CMK (cell line): ENCODE data around the gene KIT.

Source experiments
- DNase-seq: peaks from one replicate; pipeline ENCODE4 v3.0.0-alpha.2; 2010; ENCODE audit warnings: low read depth

The KIT gene

DNA sequence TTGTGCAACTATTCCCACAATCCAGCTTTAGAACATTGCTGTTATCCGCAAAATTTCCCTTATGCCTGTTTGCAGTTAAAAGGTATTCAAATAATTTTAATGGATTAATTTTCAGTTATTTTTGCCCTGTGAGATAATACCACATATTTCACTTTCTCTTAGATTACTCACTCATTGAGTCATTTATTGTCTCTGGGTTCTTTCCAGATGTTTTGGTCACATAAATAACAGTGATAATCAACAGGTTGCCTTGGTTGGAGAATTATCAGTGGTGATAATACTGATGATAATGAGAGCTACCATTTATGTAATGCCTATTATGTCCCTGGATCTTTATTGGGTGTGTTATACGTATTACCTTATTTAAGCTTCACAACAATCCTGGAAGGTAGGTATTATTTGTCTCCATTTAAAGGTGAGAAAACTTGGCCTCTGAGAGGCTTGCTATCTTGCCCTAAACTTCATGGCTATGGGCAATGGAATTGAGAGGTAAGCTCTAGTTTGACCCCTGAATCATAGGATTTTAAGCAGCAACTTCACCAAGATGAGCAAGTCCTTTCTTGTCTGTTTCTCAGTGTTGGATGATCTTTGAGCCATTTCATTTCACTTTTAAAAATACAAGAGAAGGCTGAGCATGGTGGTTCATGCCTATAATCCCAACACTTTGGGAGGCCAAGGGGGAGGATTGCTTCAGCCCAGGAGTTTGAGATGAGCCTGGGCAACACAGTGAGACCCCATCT is 87.4 kb downstream of the KIT start:
- no peak for DNase-seq

GRCh38 chr4:54746218-54746617 is 88.5 kb downstream of the KIT start:
- no peak for DNase-seq

- DNase-seq = no peak
These were observed 92.6 kb downstream of the KIT start for GRCh38 chr4:54750341-54750740.

DNA sequence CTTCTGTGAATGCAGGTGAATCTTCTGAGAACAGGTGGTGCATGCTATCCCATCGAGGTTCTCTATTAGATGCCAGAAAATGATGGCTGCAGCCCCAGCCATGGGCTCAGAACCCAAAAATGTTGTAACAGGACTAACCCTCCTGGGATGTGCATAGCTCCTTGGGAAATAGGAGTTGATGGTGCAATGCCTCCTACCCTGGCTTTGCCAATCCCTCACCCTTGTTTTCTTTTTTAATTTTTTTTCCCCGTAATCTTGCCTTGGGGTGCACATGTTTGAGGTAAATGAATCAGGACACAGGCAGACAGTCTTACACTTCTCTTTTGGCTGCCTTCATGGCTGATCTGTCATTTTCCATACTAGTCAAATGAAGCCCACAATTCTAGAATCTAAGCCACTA is 96.6 kb downstream of the KIT start:
- DNase-seq = no peak

DNA sequence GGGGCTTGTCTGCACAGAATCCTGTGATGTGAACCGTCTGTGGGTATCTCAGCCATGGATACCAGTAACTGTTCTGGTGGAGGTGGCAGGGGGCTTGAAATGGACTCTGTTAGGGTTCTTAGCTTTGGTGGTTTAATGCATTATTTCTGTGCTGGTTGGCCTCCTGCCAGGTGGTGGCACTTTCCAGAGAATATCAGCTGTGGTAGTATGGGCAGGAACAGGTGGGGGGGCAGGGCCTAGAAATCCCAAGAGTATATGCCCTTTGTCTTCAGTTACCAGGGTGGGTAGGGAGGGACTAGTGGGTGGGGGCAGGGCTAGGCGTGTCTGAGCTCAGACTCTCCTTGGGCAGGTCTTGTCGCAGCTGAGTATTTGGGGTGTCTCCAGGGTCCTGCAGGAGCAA is 106.7 kb downstream of the KIT start:
- DNase-seq = no peak

DNA sequence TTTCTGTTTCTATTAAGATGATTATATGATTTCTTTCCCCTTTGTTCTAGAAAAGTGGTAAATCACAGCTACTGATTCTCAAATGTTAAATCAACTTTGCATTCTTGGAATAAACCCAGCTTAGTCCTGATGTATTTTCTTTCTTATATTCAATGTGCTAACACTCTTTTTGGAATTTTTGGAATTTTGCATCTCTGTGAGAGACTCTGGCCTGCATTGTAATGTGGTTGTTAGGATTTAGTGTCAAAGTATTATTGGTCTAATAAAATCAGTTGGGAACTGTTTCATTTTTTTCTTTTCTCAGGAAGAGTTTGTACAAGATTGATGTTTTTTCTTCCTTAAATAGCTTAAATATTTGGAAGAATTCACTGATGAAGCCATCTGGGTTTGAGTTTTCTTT is 109.6 kb downstream of the KIT start:
- DNase-seq = no peak

GRCh38 chr4:54773022-54773421 is 115.3 kb downstream of the KIT start:
- no peak for DNase-seq

- DNase-seq = no peak
These were observed 121.3 kb downstream of the KIT start for GRCh38 chr4:54779036-54779435.

- no peak for DNase-seq
These were observed 121.9 kb downstream of the KIT start for GRCh38 chr4:54779476-54780148.

DNA sequence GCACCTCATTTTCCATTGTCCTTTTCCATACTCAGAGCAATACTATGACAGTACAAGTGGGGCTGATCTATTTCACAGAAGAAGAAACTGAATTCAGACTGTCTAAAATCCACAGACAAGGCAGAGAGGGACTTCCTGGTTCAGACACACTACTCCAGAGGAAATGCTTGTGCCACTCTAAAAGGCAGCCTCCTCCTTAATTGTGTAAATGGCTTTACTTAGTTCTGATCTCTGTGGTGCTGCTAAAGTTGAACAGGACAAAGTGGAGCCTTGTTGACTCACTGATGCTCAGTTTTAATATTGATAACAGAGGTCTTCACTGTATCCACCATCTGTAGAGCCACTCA is 122.4 kb downstream of the KIT start:
- DNase-seq = no peak

DNA sequence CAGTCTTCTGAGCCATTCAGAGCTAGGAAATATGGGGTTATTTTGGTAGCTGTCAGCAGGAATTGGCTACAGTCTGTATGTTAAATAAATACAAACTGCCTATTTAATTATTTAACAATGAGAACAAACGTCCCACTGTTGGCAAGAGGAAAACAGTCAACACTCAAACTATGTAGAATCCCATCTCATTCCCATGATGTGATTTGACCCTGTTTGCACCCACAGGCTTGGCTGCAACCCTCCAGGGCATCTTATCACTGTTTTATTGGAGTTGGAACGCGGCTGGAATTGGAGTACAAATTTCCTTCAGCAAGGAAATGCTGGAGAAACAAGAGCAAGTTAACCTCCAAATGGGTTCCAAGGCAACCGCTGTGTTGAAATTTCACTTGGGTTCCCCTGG is 124.0 kb downstream of the KIT start:
- DNase-seq = no peak

DNA sequence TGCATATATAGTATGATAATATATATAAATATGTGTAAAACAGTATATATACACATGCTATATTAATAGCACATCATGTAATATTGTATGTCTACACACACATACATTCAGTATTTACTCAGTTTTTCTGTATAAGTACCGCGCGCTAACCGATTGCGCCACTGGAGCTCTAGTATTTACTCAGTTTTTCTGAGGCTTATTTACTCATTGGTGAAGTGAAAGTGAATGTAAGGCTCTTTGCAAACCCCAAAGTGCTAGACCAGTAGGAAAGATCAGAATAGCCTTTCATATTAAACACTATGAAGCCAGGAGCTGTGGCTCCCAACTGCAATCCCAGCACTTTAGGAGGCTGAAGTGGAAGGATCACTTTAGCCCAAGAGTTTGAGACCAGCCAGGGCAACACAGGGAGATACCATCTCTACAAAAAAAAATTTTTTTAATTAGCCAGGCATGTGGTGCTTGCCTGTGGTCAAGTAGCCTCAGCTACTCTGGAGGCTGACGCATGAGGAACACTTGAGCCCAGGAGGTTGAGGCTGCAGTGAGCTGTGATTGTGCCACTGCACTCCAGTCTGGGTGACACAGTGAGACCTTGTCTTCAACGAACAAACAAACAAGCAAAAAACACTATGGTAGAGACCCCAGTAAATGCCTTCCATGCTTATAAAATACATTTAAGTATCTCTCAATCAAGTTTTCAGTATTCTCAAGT is 125.8 kb downstream of the KIT start:
- DNase-seq = no peak

DNA sequence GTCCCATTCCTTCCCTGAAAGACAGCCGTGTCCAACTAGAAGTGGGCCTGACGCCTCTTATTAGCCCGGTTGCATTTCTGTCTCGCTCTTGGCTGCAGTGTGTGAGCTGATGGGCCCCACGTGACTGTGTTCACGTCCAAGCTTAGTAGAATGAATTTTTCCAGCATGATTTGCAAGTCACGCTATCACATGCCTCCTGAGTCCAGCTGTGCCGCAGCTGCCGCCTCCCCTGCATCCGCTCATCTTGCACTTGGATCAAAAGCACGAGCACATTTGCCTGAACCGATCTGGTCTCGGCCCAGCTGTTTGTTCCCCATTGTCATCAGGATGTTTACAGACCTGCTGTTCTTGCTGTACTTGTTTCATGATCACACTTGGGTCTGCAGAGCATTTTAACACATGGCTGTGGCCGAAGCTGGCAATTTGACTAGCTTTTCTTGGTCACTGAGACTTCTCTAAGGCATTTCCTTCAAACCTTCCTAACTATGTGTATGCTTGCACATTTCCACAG is 126.5 kb downstream of the KIT start:
- no peak for DNase-seq
